NCI-H446 (cell line): ENCODE data around the gene STYK1.
"Not testable (repeated sequence)": the region's sequence is repeated elsewhere in the genome, so short reads cannot be mapped to it uniquely, and the experiment has no call there.

Experiments used
- DNase-seq, 2 experiments: peaks; one replicate each; lab custom pipeline; 2025; lab: John Stamatoyannopoulos, UW

STYK1 gene

GRCh38 chr12:10689146-10689545, 15.3 kb upstream of the STYK1 start:
- DNase-seq = no peak

- no peak for DNase-seq
These were observed 14.2 kb upstream of the STYK1 start for GRCh38 chr12:10688042-10688441.

- DNase-seq = no peak
These were observed 1.5 kb downstream of the STYK1 start for GRCh38 chr12:10672231-10672868.

GRCh38 chr12:10669533-10669932, 4.3 kb downstream of the STYK1 start:
- no peak for DNase-seq

- DNase-seq = no peak
These were observed 5.3 kb downstream of the STYK1 start for GRCh38 chr12:10668526-10668925.

GRCh38 chr12:10667581-10667980, 6.3 kb downstream of the STYK1 start:
- no peak for DNase-seq

- no peak for DNase-seq
These were observed 9.4 kb downstream of the STYK1 start for GRCh38 chr12:10664499-10664898.

- no peak for DNase-seq
These were observed 10.0 kb downstream of the STYK1 start for GRCh38 chr12:10663869-10664268.

- DNase-seq = no peak
These were observed 12.5 kb downstream of the STYK1 start for GRCh38 chr12:10661338-10661737.

GRCh38 chr12:10654003-10654402, 19.8 kb downstream of the STYK1 start:
- DNase-seq = no peak

- no peak for DNase-seq
These were observed 21.7 kb downstream of the STYK1 start for GRCh38 chr12:10652192-10652591.

GRCh38 chr12:10646576-10646975, 27.3 kb downstream of the STYK1 start:
- DNase-seq = not testable (repeated sequence)

GRCh38 chr12:10645910-10646309, 27.9 kb downstream of the STYK1 start:
- DNase-seq = no peak

GRCh38 chr12:10641735-10642500, 31.9 kb downstream of the STYK1 start:
- DNase-seq = no peak

- no peak for DNase-seq
These were observed 35.1 kb downstream of the STYK1 start for GRCh38 chr12:10638728-10639127.

- no peak for DNase-seq
These were observed 37.2 kb downstream of the STYK1 start for GRCh38 chr12:10636611-10637010.

- no peak for DNase-seq
These were observed 37.7 kb downstream of the STYK1 start for GRCh38 chr12:10636124-10636523.

GRCh38 chr12:10635306-10635705, 38.5 kb downstream of the STYK1 start:
- no peak for DNase-seq

GRCh38 chr12:10634427-10634826, 39.4 kb downstream of the STYK1 start:
- DNase-seq = no peak

GRCh38 chr12:10633541-10633940, 40.3 kb downstream of the STYK1 start:
- no peak for DNase-seq

- no peak for DNase-seq
These were observed 41.6 kb downstream of the STYK1 start for GRCh38 chr12:10632226-10632625.

GRCh38 chr12:10624605-10625004, 49.2 kb downstream of the STYK1 start:
- DNase-seq = no peak

- no peak for DNase-seq
These were observed 50.7 kb downstream of the STYK1 start for GRCh38 chr12:10623131-10623530.

- no peak for DNase-seq
These were observed 52.6 kb downstream of the STYK1 start for GRCh38 chr12:10621278-10621677.
